Left ventricle myocardium inferior (tissue), 1 donor: Measurements from ENCODE around the gene KDM4C. TPM values are rescaled to one million over a fixed set of nuclear protein-coding genes. Genes with fewer than 3 reads are reported as not detected.

ENCODE experiments used
- DNase-seq: peaks from one replicate; pipeline ENCODE4 v3.0.0-alpha.2; 2020
- H3K27ac ChIP-seq: fragments of 200-600 bp; replicated peaks from 2 replicates; pipeline ENCODE4 v1.8.0; 2021
- H3K27me3 ChIP-seq: fragments of 200-600 bp; 2 replicates; pipeline ENCODE4 v1.8.0; 2021; ENCODE audit warnings: low read depth
- H3K36me3 ChIP-seq: fragments of 200-600 bp; 2 replicates; pipeline ENCODE4 v1.8.0; 2021
- H3K4me1 ChIP-seq: fragments of 200-600 bp; 2 replicates; pipeline ENCODE4 v1.8.0; 2021
- H3K4me3 ChIP-seq: fragments of 200-600 bp; 2 replicates; pipeline ENCODE4 v1.8.0; 2021; ENCODE audit warnings: mild to moderate bottlenecking, moderate library complexity
- H3K9me3 ChIP-seq: fragments of 200-600 bp; replicated peaks from 2 replicates; pipeline ENCODE4 v1.8.0; 2021
- intact Hi-C: fragments of 100-400 bp; cut with micrococcal nuclease; formaldehyde crosslinking; loops from one replicate; pipeline ENCODE4 v1.11.0; 2022
- total RNA-seq: library from RNA; stranded (reverse); fragmentation: NEBNext Ultra II Directional; extraction: Animal tissue kit (Norgen Biotek cat#: 25700); gene quantifications from one replicate; pipeline ENCODE4 v1.2.1, GENCODE V29; 2021
- TF ChIP-seq, protein P1 (sequence below): fragments of 200-600 bp; IDR thresholded peaks from 2 replicates; pipeline ENCODE4 v1.8.0; 2021; ENCODE audit warnings: antibody characterized with exemption, mild to moderate bottlenecking, borderline replicate concordance
- donor health status: DM: no; HTN: yes; CAD: no; lungs with severe emphysema.

KDM4C gene
- total RNA-seq, 1 donor from 2014 or later: 14.1 TPM

DNA sequence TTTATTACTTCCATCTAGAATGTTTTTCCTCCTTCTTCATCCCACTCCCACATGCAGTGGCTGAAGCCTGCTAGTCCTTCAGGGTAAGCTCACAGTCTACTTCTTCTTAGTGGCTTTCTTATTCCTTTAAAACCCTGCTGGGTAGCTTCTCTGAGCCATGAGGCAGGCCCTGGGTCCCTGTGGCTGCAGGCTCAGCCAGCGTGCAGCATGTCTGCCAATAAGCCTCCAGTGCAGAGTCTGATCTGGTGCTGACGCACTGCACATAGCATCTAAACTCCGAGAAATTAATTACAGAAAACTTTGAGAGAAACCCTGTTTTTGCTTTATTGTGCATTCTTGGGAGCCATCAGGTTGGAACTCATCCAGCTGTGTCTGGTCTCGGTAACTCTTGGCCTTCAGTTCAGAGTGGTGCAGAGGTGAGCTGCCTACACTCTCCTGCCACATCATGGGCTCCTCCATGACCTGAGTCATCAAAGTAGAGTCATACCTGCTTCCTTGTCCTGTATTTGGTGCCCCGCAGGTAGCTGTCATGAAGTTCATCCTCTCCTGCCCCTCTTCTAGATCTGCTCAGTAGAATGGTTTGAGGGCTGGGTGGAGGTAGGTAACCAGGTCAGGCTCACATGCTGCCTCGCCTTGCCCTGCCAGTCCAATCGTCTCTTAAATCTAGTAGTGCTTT is 339.4 kb downstream of the KDM4C start:
- no peak for DNase-seq
- H3K36me3 ChIP-seq: no peaks in the 10 kb centered on the region
- intact Hi-C loops: no loop called here
- no peaks in the 10 kb centered on the region for H3K4me1 ChIP-seq
- TF ChIP-seq, protein P1, sequence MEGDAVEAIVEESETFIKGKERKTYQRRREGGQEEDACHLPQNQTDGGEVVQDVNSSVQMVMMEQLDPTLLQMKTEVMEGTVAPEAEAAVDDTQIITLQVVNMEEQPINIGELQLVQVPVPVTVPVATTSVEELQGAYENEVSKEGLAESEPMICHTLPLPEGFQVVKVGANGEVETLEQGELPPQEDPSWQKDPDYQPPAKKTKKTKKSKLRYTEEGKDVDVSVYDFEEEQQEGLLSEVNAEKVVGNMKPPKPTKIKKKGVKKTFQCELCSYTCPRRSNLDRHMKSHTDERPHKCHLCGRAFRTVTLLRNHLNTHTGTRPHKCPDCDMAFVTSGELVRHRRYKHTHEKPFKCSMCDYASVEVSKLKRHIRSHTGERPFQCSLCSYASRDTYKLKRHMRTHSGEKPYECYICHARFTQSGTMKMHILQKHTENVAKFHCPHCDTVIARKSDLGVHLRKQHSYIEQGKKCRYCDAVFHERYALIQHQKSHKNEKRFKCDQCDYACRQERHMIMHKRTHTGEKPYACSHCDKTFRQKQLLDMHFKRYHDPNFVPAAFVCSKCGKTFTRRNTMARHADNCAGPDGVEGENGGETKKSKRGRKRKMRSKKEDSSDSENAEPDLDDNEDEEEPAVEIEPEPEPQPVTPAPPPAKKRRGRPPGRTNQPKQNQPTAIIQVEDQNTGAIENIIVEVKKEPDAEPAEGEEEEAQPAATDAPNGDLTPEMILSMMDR: no peak
- peaks cover 8% of the 10 kb centered on the region for H3K9me3 ChIP-seq
- H3K27me3 ChIP-seq: no peaks in the 10 kb centered on the region
- H3K4me3 ChIP-seq: no peak overlapping the region
- no peak overlapping the region for H3K27ac ChIP-seq

GRCh38 chr9:7097785-7098752 is 340.3 kb downstream of the KDM4C start:
- no peak for DNase-seq
- H3K4me3 ChIP-seq: no peak overlapping the region
- peaks cover 8% of the 10 kb centered on the region for H3K9me3 ChIP-seq
- H3K4me1 ChIP-seq: no peaks in the 10 kb centered on the region
- H3K27me3 ChIP-seq: no peaks in the 10 kb centered on the region
- no peak overlapping the region for H3K27ac ChIP-seq
- no peaks in the 10 kb centered on the region for H3K36me3 ChIP-seq
- TF ChIP-seq, protein P1: no peak
- intact Hi-C loops: no loop called here

- Histone ChIP-seq H3K9me3 (peaks cover 8% of the 10 kb centered on the region), H3K27ac (no peak overlapping the region), H3K36me3 (peaks cover 27% of the 10 kb centered on the region), H3K4me1 (peaks cover 15% of the 10 kb centered on the region), H3K27me3 (no peaks in the 10 kb centered on the region), H3K4me3 (no peak overlapping the region)
- TF ChIP-seq, protein P1: no peak
- DNase-seq: no peak
- intact Hi-C loops: no loop called here
Observed at GRCh38 chr9:7103367-7103766, 345.6 kb downstream of the KDM4C start.

- no peaks in the 10 kb centered on the region for H3K27me3 ChIP-seq
- peaks cover 15% of the 10 kb centered on the region for H3K4me1 ChIP-seq
- DNase-seq: no peak
- no peak overlapping the region for H3K4me3 ChIP-seq
- H3K36me3 ChIP-seq: peaks cover 27% of the 10 kb centered on the region
- intact Hi-C loops: no loop called here
- TF ChIP-seq, protein P1: no peak
- no peak overlapping the region for H3K27ac ChIP-seq
- peaks cover 8% of the 10 kb centered on the region for H3K9me3 ChIP-seq
Observed at GRCh38 chr9:7103771-7104170, 346.0 kb downstream of the KDM4C start.

DNA sequence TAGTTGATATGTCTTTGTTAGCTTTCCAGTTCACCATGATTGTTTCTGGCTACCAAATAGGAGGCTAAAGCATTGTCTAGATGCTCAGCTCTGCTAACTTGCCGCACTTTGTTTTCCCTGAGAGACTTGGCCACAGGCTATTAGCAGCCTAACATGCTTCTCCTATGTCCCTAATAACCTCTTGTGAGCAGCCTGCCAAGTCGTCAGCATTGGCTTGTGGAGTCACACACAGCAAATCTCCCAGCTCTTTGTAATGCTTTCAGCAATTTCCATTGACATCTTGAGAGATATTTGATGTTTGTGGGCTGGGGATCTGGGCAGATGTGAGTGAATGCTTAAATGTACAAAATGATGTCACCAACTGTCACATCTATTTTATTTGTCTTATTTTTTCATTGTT is 346.9 kb downstream of the KDM4C start:
- Histone ChIP-seq H3K4me1 (peaks cover 15% of the 10 kb centered on the region), H3K9me3 (peaks cover under 1% of the 10 kb centered on the region), H3K4me3 (no peak overlapping the region), H3K27ac (no peak overlapping the region), H3K27me3 (no peaks in the 10 kb centered on the region), H3K36me3 (peaks cover 27% of the 10 kb centered on the region)
- intact Hi-C loops: no loop called here
- no peak for DNase-seq
- TF ChIP-seq, protein P1: no peak
